GM18502 (cell line): ENCODE results near the gene ENOX2.

Experiments used
- ATAC-seq: cut with Tn5 transposase; IDR thresholded peaks from one replicate; pipeline ENCODE4 v1.9.1; 2021; ENCODE audit warnings: mild to moderate bottlenecking; ENCODE audit not compliant: unreplicated experiment, poor library complexity

The ENOX2 gene

DNA sequence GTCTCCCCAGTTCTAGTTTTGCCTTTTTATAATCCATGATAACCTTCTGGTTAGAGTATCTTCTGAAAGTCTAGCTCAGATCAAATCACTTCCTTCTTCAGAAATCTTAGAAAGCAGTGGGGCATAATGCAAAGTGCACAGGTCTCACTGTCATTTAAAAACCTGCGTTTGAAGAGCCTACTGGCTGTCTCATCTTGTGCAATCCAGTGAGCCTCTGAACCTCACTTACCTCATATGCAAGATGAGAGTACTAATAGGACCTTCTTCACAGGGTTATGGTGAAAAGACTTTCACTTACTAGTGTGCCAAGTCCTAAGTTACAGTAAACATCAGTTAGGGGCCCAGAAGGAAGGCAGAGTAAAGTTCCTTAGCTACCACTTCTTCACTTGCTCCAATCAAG lies 131.4 kb downstream of the ENOX2 start:
- ATAC-seq, result no peak

DNA sequence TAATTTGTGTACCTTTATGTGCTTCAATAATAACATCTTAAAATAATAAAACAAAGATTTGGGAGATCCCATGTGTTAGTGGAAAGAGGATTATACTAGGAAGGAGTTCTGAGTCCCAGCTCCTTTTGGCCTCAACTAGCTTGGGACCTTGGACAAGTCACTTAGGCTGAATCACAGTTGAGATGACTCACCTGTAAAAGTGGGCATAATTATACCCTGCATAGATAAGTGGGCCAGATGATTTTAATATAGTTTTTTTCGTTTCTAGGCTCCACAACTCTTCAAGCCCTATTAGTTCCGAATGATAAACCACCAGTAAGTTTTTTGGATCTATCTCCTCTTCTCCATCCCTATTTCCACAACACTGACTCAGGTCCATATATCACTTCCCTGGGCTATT lies 131.8 kb downstream of the ENOX2 start:
- no peak for ATAC-seq

- no peak for ATAC-seq
These were observed 132.4 kb downstream of the ENOX2 start for GRCh38 chrX:130770615-130771014.

GRCh38 chrX:130769835-130770234 lies 133.2 kb downstream of the ENOX2 start:
- ATAC-seq, result no peak

GRCh38 chrX:130758072-130758471 lies 144.9 kb downstream of the ENOX2 start:
- no peak for ATAC-seq

GRCh38 chrX:130756233-130756632 lies 146.8 kb downstream of the ENOX2 start:
- ATAC-seq, result no peak

- ATAC-seq, result no peak
These were observed 148.7 kb downstream of the ENOX2 start for GRCh38 chrX:130754353-130754752.

DNA sequence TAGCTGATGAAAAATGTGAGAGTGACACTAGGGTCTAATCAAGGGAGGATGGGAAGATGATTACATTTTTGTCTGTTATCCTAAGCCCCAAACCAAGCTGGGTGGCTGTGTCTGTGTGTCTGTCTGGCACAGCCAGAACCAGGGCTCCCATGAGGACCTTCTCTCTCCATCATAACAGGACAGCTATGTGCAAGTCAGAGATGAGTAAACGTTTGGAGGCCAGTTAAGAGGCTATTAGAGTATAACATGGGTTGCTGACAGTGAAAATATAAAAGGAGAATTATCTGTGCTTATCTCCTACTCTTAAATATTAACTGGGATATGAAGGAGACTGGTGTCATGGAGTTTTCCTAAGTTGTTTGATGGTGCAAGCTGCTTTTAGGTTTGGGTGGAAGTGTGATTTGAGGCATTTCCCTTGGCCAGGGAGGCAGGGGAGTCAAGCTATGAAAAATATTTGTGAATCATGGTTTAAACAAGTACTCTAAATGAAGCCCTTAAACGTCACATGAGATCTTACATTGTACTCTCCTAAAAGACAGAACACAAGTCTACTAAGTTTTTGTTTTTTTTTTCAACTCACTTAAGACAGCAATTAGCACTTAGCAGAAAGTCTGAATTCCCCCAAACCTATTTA lies 156.2 kb downstream of the ENOX2 start:
- no peak for ATAC-seq

DNA sequence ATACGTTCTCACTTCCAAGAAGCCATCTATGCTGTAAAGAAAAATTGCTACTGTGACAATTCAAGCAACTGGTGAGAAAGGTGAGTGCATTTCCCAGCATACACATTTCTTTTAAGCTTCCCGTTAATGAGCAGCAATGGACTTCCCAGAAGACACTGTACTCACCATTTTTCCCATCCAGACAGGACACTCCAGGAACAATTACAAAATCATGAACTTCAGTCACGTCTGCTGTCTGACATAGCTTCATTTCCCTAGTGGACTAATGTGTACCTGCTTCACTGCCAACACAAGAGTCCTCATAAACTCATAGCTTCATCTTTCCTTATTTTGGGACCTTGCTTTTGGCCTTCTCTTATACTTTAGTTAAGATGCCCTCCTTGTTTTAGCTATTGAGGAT lies 156.9 kb downstream of the ENOX2 start:
- no peak for ATAC-seq

DNA sequence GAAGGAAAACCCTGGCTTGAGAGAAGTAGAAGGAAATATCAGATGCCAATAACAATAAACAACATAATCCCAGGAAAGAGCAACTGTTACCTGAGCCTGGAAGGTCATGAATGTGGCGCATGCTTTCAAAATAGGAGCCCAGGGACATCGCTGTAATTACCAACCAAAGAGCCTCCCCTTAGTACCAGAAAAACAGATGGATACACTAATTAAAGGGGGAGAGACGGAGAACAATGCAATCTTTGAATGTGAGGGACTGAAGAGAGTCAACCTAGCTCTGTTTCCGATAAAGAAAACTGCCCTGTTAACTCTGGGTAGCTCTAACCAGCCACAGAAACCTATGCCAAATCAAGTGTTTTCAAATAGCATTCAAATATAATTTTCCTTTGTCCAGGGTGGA lies 161.4 kb downstream of the ENOX2 start:
- ATAC-seq, result no peak

- ATAC-seq, result no peak
These were observed 161.9 kb downstream of the ENOX2 start for GRCh38 chrX:130741151-130741550.

- no peak for ATAC-seq
These were observed 164.3 kb downstream of the ENOX2 start for GRCh38 chrX:130738638-130739195.

- ATAC-seq, result no peak
These were observed 168.3 kb downstream of the ENOX2 start for GRCh38 chrX:130734713-130735112.

GRCh38 chrX:130728208-130728607 lies 174.8 kb downstream of the ENOX2 start:
- ATAC-seq, result no peak

DNA sequence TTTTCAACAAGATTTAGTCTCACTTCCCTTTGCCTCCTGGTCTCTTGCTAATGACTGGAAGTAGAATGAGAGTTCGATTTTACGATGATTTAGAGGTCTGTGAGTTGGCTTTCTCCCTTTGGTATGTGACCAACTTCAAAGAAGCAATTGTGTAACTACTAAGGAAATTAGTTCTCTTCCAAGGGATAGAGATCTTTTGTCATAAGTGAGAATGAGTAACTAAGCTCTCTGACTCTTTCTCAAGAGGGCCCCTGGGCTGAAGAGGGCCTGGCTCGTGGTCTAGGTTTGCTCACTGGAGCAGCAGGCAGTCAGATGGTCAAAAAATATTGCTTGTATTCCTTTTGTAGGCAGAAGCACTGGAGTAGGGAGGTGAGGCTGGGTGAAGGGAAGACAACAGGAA lies 176.3 kb downstream of the ENOX2 start:
- ATAC-seq, result no peak

- ATAC-seq, result no peak
These were observed 177.5 kb downstream of the ENOX2 start for GRCh38 chrX:130725519-130725918.

DNA sequence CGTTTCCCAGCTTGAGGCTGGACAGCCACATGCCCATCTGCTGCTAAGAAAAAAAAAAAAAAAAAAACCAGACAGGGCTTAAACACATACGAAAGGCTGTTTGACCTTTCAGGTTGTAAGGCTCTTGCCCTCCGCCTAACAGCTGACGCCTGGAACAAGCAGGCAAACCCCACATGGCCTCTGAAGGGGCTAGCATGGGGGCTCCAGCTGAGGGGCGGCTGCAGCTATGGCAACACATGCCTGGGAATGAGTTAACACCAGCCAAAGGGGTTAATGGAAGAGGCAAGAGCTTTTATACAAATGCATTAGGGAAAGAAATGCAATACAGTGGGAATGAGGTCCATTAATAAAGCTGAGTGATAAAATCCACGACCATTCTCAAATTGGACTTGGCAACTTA lies 183.6 kb downstream of the ENOX2 start:
- ATAC-seq, result no peak

- ATAC-seq, result no peak
These were observed 184.9 kb downstream of the ENOX2 start for GRCh38 chrX:130718137-130718536.

DNA sequence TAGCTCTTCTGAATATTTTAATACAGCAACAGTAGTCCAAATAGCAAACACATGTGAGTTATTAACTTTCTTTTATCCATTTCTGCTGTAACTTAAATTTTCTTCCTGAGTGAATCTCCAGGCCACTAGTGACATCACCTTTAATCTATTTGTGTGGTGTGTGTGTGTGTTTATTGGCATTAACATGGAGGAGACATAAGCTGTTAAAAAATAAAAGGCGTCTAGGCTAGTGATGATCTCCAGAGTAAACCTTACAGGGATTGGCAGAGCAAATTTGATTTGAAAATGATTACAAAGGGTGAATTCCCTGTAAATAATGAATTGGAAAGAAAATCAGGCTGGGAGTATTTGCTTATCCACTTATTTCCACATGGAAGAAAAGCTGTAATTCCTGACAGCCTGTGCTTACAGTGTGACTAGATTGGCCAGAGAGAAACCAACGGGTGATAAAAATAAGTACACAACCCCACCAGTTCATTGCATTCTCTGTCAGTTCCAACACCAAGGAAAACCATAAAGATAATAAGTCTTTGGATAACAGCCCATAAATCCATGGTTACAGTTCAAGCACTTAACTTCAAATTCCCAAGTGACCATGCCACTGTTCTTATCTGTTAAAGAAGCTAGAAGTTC lies 186.1 kb downstream of the ENOX2 start:
- no peak for ATAC-seq

DNA sequence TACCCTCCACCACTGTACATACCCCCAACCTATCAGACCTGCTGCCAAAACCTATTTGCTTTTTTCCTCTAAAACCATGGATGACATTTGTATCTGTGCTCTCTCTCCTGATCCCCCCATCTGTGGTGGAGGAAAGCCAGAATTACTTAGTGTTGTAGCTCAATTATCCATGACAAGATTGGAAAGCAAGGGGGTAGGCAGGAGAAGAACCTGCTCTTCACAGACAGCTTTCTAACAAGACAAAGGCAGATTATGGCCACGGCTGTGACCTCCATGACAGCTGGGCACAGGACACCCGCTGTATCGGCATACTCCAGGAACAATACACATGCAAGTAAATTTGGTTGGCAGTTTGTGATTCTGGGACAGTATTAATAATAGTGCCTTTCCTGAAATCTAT lies 186.7 kb downstream of the ENOX2 start:
- ATAC-seq, result no peak

DNA sequence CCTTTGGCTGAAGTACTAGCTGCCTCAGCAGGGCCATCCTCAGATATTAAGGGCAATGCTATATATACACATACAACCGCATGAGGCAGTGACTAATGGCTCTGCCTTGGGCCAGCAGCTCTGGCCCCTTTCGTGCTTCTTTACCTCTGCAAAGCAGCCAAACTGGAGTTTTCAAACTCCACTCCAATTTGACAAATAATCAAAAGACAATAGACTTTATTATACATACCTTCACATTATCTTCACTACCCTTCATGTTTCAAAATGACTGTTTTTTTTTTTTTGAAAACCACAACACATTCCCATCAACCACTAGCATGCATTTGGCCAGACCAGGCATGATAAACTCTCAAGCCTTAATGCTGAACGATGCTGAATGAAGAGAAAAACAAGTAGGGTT lies 187.7 kb downstream of the ENOX2 start:
- ATAC-seq, result no peak

DNA sequence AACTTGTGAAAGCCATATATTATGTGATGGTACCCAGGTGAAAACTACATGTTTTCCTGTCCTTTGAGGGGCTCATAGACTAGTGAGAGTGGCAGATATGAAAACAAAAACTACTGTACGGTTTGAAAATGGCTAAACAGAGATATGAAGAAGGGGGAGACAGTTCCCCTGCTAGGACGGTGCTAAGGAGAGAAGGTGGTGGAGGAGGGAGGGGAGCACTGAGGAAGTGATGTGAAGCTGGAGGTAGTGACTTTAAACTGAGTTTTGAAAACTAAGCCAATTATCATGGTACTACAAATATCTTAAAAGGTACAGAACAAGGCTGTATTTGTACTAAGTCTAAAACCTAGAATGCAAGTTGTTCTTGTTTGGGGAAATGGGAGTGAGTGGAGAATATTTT lies 188.3 kb downstream of the ENOX2 start:
- ATAC-seq, result no peak
